HFFc6 (cell line): ENCODE results near the gene TBC1D4. TPM values are rescaled to one million over a fixed set of nuclear protein-coding genes. Genes with fewer than 3 reads are reported as not detected.

ENCODE experiments used
- DNase-seq: peaks from one replicate; pipeline ENCODE4 v3.0.0-alpha.2; 2018
- H3K27ac Mint-ChIP-seq: 2 replicates; pipeline ENCODE4 v1.8.0; 2020; ENCODE audit warnings: mild to moderate bottlenecking, mixed read lengths
- H3K27me3 Mint-ChIP-seq: 2 replicates; pipeline ENCODE4 v1.8.0; 2021; ENCODE audit warnings: mild to moderate bottlenecking, moderate library complexity, mixed read lengths; ENCODE audit not compliant: insufficient read depth
- H3K36me3 Mint-ChIP-seq: 2 replicates; pipeline ENCODE4 v1.8.0; 2021; ENCODE audit warnings: low read depth, mixed read lengths
- H3K4me1 Mint-ChIP-seq: 2 replicates; pipeline ENCODE4 v1.8.0; 2020; ENCODE audit warnings: low read depth, mixed read lengths
- H3K4me3 Mint-ChIP-seq: 2 replicates; pipeline ENCODE4 v1.8.0; 2020; ENCODE audit warnings: mild to moderate bottlenecking, moderate library complexity, mixed read lengths
- H3K9me3 Mint-ChIP-seq: 2 replicates; pipeline ENCODE4 v1.8.0; 2020; ENCODE audit warnings: mild to moderate bottlenecking, mixed read lengths
- total RNA-seq, 6 experiments: library from RNA; stranded (reverse); fragmentation: NEBNext Ultra II Directional; extraction: Animal tissue kit (Norgen Biotek cat#: 25700); gene quantifications; 2 replicates in 1 of 6; 3 replicates in 5 of 6; pipeline ENCODE4 v1.2.3, GENCODE V29; 2021
- TF ChIP-seq, protein P1 (sequence below): fragments of 200-600 bp; sonication (generic); IDR thresholded peaks from 2 replicates; pipeline ENCODE4 v1.5.0; 2021; ENCODE audit warnings: antibody characterized with exemption, mild to moderate bottlenecking

TBC1D4 gene
- total RNA-seq, 6 experiments from 2014 or later: 13.6 to 20.6 (median 16.6) TPM

DNA sequence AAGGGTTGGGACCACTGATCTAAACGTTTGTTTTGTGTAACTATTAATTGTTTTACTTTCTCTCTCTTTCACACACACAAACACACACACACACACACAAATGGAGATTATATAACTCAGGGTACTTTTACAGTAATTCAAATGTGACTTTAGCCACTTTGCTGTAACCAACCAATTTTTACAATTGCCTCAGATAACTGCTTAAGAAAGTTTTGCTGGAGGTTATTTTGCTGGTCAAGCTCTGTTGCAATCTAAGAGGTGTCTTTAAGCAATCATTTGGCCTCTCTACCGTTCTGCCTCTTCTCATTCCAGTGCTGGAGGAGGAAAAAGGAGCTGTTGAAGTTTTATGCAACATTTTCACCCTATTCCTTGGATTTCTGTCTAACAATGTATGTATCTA is 63.0 kb downstream of the TBC1D4 start:
- Mint-ChIP-seq H3K4me3 (no peak overlapping the region), H3K4me1 (peaks cover 43% of the 10 kb centered on the region), H3K27me3 (no peaks in the 10 kb centered on the region), H3K36me3 (no peaks in the 10 kb centered on the region), H3K27ac (no peak overlapping the region), H3K9me3 (no peaks in the 10 kb centered on the region)
- no peak for DNase-seq
- TF ChIP-seq, protein P1, sequence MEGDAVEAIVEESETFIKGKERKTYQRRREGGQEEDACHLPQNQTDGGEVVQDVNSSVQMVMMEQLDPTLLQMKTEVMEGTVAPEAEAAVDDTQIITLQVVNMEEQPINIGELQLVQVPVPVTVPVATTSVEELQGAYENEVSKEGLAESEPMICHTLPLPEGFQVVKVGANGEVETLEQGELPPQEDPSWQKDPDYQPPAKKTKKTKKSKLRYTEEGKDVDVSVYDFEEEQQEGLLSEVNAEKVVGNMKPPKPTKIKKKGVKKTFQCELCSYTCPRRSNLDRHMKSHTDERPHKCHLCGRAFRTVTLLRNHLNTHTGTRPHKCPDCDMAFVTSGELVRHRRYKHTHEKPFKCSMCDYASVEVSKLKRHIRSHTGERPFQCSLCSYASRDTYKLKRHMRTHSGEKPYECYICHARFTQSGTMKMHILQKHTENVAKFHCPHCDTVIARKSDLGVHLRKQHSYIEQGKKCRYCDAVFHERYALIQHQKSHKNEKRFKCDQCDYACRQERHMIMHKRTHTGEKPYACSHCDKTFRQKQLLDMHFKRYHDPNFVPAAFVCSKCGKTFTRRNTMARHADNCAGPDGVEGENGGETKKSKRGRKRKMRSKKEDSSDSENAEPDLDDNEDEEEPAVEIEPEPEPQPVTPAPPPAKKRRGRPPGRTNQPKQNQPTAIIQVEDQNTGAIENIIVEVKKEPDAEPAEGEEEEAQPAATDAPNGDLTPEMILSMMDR: no peak

DNA sequence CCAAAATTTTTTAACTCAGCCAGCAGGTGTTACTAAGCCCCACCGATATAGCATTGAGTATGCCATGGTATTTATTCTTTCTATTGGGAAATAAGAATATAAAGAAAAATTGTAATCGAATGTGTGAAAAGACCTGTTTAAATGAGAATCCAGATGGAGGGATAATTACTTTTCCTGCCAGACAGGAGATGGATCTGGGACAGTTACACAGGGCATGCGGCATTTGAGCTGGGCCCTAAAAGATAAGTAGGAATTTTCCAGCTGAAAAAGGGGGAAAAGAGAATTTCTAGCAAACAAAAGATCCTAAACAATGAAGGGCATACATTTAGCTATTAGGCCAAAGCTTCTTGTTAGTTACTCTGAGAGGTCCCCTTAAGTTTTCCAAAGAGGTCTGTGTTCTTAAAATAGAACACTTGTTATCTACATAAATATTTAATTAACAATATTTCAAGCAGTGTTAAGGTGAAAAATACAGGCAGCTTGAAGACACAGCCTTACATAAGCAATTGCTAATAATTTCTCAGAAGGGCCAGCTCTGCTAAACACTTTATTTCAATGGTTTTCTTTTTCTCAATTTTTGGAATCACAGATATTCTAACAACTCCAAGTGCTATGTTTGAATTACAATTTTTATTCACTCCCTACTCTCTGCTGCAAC is 63.7 kb downstream of the TBC1D4 start:
- peaks cover 44% of the 10 kb centered on the region for H3K4me1 Mint-ChIP-seq
- H3K9me3 Mint-ChIP-seq: no peaks in the 10 kb centered on the region
- TF ChIP-seq, protein P1: no peak
- H3K27me3 Mint-ChIP-seq: no peaks in the 10 kb centered on the region
- H3K4me3 Mint-ChIP-seq: no peak overlapping the region
- no peaks in the 10 kb centered on the region for H3K36me3 Mint-ChIP-seq
- H3K27ac Mint-ChIP-seq: no peak overlapping the region
- DNase-seq: no peak

DNA sequence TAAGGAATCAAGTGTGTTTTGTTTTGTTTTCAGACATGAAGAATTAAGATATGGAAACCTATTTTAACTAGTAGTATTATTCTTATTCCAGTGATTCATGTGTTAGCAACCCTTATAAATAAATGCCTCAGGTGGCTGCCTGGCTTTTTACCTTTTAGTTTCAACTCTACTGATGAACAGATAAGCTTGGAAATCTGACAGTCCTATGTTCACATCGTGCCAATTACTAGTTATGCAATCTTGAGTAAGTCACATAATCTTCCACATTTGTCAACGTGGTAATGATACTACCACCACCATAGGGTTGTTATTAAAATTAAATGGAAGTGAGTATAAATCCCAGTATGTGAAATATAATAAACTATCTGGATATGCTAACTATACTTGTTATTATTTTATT is 64.3 kb downstream of the TBC1D4 start:
- TF ChIP-seq, protein P1: no peak
- H3K27me3 Mint-ChIP-seq: no peaks in the 10 kb centered on the region
- no peak overlapping the region for H3K4me3 Mint-ChIP-seq
- no peak overlapping the region for H3K27ac Mint-ChIP-seq
- peaks cover 3% of the 10 kb centered on the region; the same call in 1 of the 2 replicates for H3K36me3 Mint-ChIP-seq
- H3K4me1 Mint-ChIP-seq: peaks cover 47% of the 10 kb centered on the region
- no peak for DNase-seq
- H3K9me3 Mint-ChIP-seq: no peaks in the 10 kb centered on the region

DNA sequence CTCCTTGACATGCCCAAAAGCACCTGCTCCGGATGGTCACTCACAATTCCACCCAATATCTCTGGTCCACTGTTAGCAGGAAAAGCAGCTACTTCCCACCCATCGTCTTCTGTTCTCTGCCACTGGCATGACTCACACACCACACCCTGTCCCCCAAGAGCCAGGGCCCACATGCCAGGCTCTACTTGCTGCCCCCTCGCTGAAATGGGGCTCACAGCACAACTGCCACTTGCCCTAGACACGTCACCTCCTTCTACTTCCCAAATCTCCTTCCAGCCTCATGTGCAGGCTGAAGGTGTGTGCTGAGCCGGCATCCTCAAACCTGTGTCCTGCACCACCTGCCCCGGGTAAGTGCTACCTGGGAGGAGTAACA is 65.0 kb downstream of the TBC1D4 start:
- H3K27ac Mint-ChIP-seq: peak overlapping the region; percentile 14; the same call in 1 of the 2 replicates
- peaks cover 4% of the 10 kb centered on the region; the same call in 1 of the 2 replicates for H3K36me3 Mint-ChIP-seq
- DNase-seq: no peak
- H3K4me3 Mint-ChIP-seq: peak overlapping the region; percentile 22
- H3K4me1 Mint-ChIP-seq: peaks cover 48% of the 10 kb centered on the region
- no peaks in the 10 kb centered on the region for H3K9me3 Mint-ChIP-seq
- no peaks in the 10 kb centered on the region for H3K27me3 Mint-ChIP-seq
- TF ChIP-seq, protein P1: no peak

DNA sequence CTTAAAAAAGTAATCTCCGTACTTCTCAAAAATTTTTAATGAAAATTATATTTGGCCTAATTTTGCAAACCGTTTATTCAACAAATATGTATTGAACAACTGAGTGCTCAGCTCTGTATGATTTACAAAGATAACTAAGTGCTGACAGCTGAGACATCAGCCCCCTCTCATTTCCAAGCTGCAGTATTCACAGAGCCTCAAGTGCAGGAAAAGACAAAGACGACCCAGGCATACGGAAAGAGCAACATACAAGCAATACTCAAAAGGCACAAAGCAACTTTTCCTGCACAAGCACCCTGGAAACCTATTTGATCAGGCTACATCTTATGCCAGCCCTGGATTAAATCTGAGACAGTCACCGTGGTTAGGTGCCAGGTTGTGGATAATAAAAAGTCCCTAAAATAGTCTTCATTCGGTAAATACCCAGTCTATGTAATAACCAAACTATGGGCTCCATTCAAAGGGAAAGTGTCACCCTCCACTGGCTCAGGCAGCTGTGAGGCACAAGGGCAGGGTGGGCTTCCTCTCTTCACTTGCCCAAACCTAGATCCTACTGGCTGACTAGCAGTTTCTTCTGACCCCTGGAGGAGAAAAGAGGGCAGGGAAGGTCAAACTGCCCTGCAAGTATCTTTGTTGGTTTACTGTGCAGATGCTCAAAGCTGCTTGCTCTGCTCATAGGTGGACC is 65.5 kb downstream of the TBC1D4 start:
- Mint-ChIP-seq H3K27ac (peak overlapping the region; percentile 14; the same call in 1 of the 2 replicates), H3K9me3 (no peaks in the 10 kb centered on the region), H3K36me3 (peaks cover 4% of the 10 kb centered on the region; the same call in 1 of the 2 replicates), H3K4me3 (peak overlapping the region; percentile 22; the same call in 1 of the 2 replicates), H3K4me1 (peaks cover 48% of the 10 kb centered on the region), H3K27me3 (no peaks in the 10 kb centered on the region)
- DNase-seq: no peak
- TF ChIP-seq, protein P1: no peak
